ENCODE results near the gene MASP1.

MASP1 gene

DNA sequence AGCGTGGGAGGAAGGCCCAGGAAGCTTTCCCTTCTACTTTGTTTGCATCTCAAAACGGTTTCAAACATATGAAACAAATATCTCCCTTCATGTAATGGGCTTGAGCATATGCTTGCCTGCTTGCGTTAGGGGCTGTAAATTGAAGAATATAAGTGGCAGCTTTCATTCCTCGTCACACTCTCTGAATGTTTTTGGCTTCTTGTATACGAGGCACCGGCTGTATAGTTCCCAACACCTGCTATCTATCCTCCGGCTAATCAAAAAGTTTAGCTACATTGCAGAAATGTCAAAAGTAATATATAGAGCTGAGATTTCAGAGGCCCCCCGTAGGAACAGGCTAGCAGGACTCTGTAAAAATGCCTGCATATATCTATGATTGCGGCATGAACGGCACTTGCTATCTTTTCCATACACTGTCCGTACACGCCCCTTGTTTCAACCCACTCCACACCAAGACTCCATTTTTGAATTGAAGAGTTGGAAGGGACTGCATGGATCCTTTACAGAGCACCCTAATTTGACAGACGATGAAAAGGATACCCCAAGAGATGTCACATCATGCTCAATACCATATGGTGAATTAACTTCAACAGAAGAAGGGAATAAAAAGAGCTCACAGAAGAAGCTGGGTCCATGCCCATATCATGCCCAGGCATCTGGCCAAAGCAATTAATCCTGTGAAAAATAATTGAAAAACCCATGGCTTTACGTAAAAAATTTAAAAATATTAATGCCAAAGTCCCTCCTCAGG, 2.5 kb downstream of the MASP1 start:
- DNase-seq (ENCODE audit: low read depth in 2 of 2) = no peak
- no peak overlapping the region for H3K4me3 ChIP-seq (replicated peaks in 1 of 2; ENCODE audit: low read depth in 2 of 2, low read length in 2 of 2)
- TF ChIP-seq CTCF (IDR thresholded peaks at IDR 0.05; ENCODE audit: low read depth, low read length) = no peak

- DNase-seq (ENCODE audit: low read depth in 2 of 2) = no peak
- H3K4me3 ChIP-seq (replicated peaks in 1 of 2; ENCODE audit: low read depth in 2 of 2, low read length in 2 of 2) = no peak overlapping the region
- no peak for TF ChIP-seq CTCF (IDR thresholded peaks at IDR 0.05; ENCODE audit: low read depth, low read length)
Observed at GRCh38 chr3:187288131-187288854, 3.2 kb downstream of the MASP1 start.

DNA sequence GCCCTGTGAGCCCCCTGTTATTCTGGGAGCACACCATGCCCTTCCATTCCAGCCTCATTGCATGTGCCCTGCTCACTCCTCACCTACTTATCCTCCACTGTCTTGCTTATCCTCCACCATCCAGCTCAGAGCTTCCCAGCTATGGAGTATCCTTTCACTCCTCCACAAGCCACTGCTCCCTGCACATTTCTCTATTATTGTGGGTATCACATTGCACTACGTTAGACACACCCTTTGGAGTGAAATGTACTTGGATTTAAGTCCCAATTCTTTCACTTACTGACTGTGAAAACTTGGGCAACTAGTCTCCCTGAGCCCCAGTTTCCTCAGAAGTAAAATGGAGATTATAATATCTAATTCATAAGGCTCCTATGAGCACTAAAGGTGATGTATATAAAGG, 4.3 kb downstream of the MASP1 start:
- TF ChIP-seq CTCF (IDR thresholded peaks at IDR 0.05; ENCODE audit: low read depth, low read length) = no peak
- no peak for DNase-seq (ENCODE audit: low read depth in 2 of 2)
- H3K4me3 ChIP-seq (replicated peaks in 1 of 2; ENCODE audit: low read depth in 2 of 2, low read length in 2 of 2) = no peak overlapping the region

DNA sequence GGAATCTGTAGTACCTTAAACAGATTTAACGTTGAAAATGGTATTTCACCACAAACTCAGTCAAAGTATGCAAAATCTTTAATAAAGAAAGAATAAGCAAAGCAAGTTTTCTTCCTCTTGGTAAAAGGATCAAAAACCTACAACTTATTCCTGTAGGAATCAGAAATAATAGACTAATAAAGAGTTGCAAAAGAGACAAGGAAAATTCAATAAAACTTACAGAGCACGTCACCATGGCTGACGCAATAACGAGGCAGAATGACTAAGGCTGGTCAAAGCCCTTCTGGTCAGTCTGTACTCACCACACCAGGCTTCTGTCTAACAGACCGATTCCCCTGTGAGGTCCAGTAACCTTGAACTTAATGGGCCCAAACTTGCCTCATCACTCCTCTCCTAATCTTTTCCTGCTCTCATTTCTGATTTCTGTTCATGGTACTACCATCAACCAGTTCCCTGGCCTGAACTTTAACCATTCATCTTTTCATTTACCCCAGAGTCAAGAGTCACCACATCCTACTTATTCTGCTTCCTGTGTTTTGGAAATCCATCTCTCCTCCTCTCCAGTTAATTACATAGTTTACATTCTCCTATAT, 5.0 kb downstream of the MASP1 start:
- TF ChIP-seq CTCF (IDR thresholded peaks at IDR 0.05; ENCODE audit: low read depth, low read length) = no peak
- DNase-seq (ENCODE audit: low read depth in 2 of 2) = peak; percentile 78 to 92

DNA sequence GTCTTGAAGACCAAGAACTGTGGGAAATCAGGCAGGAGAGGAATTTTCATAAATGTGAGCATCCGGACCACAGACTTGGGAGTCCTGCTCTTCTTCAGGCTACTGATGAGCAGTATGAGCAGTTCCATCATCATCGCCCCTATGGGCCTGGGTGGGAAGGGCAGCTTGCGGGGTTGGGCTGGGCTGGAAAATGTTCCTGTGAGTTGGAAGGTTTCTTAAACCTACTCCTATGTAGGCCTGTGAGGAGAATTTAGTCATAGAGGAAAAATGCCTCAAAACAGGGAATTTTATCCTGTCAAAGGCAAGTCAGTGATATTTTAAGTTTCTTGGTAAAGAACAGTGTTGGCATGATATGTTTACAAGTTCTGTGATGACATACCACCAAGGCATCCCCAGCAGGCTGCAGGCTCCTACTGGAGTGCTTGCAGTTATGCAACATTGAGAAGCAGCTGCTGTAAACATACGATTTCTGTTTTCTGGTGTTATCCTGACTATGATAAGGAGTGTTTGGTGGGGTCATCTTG, 10.3 kb downstream of the MASP1 start:
- TF ChIP-seq CTCF (IDR thresholded peaks at IDR 0.05; ENCODE audit: low read depth, low read length) = peak; percentile 35
- peak; percentile 75 to 77 for DNase-seq (ENCODE audit: low read depth in 2 of 2)

More for the DNA sequence above, 5.0 kb downstream of the MASP1 start:
- H3K4me3 ChIP-seq (replicated peaks in 1 of 2; ENCODE audit: low read depth in 2 of 2, low read length in 2 of 2) = no peak overlapping the region

GRCh38 chr3:187280644-187281043, 10.9 kb downstream of the MASP1 start:
- TF ChIP-seq CTCF (IDR thresholded peaks at IDR 0.05; ENCODE audit: low read depth, low read length) = no peak
- DNase-seq (ENCODE audit: low read depth in 2 of 2) = no peak
- no peak overlapping the region for H3K4me3 ChIP-seq (replicated peaks in 1 of 2; ENCODE audit: low read depth in 2 of 2, low read length in 2 of 2)

More for the DNA sequence above, 10.3 kb downstream of the MASP1 start:
- H3K4me3 ChIP-seq (replicated peaks in 1 of 2; ENCODE audit: low read depth in 2 of 2, low read length in 2 of 2) = no peak overlapping the region

All from cardiac fibroblast (primary cell).